ENCODE results near the gene CSAD.
A peak's percentile ranks its signal among the peaks of the same experiment; 100 is the strongest.
"Not testable (repeated sequence)": the region's sequence is repeated elsewhere in the genome, so short reads cannot be mapped to it uniquely, and the experiment has no call there.

CSAD gene

DNA sequence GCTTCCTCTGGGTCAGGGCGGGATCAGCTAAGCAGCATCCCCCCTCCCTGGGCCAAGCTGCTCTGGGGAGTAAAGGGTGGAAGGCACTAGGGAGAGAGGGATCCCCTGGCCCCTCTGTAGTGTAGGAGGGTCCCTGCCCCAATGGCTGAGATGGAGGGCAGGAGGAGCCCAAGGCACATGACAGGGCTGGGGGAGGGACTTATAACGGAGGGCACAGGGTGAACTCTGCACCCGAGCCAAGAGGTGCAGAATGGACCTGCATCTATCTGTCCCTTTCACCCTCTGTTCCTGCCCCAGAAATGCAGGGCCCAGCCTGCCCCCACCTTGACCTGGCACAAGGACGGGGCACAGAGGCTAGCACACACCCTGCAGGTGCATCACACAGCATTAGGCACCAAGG is 30.1 kb upstream of the CSAD start:
- Histone ChIP-seq H3K36me3 (ENCODE audit: control insufficient read depth in 5 of 5, insufficient read depth in 5 of 5, low read length in 5 of 5) (peaks cover 3 to 57% (median 53%) of the 10 kb centered on the region in 5 donors), H3K27ac (ENCODE audit: low read depth, low read length) (no peak overlapping the region), H3K9ac (ENCODE audit: low read length in 5 of 5) (no peak overlapping the region), H3K4me3 (ENCODE audit: low read depth in 1 of 5, low read length in 5 of 5) (no peak overlapping the region), H3K9me3 (ENCODE audit: control insufficient read depth in 5 of 5, low read length in 5 of 5) (no peaks in the 10 kb centered on the region), H3K4me1 (ENCODE audit: control insufficient read depth in 5 of 5, insufficient read depth in 5 of 5, low read length in 5 of 5) (peaks cover 7 to 58% (median 50%) of the 10 kb centered on the region in 5 donors), H3K27me3 (ENCODE audit: control insufficient read depth in 5 of 5, insufficient read depth in 4 of 5, low read length in 5 of 5) (no peaks in the 10 kb centered on the region)

DNA sequence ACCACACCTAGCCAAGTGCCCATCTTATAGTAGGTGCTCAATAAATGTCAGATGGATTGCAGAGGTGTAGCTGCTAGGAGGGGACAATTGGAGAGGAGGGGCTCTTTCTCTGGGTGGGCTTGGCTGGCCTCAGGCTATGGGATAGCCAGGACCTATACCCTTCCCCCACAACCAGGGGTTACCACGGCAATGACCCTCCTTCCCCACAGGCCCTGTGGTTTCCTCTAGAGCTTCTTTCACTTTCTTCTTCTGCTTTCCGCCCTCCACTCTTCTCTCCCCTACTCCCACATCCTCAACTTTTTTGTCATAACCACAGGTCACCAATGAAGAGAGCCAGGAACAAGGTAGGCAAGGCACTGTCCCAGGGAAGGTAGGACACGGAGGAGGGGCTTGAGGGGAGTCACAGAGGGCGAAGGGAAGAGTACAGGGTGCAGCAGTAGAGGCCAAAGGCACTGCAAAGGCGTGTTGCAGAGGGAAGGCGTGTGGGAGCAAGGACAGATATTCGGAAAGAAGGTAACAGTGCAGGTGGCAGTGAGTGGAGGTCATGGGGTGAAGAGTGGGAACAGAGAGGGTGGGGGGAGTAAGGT is 28.2 kb upstream of the CSAD start:
- Histone ChIP-seq H3K4me1 (ENCODE audit: control insufficient read depth in 5 of 5, insufficient read depth in 5 of 5, low read length in 5 of 5) (peaks cover 0 to 43% (median 36%) of the 10 kb centered on the region in 5 donors), H3K9ac (ENCODE audit: low read length in 5 of 5) (peak overlapping the region in 3 of 5 donors; percentile 14 to 59 (median 53)), H3K27ac (ENCODE audit: low read depth, low read length) (no peak overlapping the region), H3K36me3 (ENCODE audit: control insufficient read depth in 5 of 5, insufficient read depth in 5 of 5, low read length in 5 of 5) (peaks cover 3 to 38% (median 35%) of the 10 kb centered on the region in 5 donors), H3K9me3 (ENCODE audit: control insufficient read depth in 5 of 5, low read length in 5 of 5) (no peaks in the 10 kb centered on the region), H3K27me3 (ENCODE audit: control insufficient read depth in 5 of 5, insufficient read depth in 4 of 5, low read length in 5 of 5) (no peaks in the 10 kb centered on the region), H3K4me3 (ENCODE audit: low read depth in 1 of 5, low read length in 5 of 5) (peak overlapping the region in 4 of 5 donors; percentile 6 to 54 (median 32))

DNA sequence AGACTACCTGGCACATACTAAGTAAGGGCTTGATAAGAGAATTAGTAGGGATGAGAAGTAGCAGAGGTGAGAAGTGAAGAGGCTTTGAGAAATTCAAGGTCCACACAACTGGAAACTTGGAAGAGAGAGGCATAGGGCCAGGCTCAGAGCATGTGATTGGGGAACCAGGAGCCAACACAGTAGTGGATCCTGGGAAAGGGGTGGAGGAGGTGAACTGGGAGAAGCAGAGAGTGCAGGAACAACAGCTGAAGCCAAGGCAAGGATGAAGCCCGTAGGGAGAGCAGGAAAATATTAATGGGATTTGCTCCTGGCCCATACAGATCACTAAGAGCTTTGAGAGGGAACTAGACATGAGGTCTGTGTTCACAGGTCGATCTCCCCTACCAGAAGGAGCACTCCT is 27.7 kb upstream of the CSAD start:
- no peak overlapping the region for H3K9ac ChIP-seq (ENCODE audit: low read length in 5 of 5)
- peaks cover 0 to 37% (median 31%) of the 10 kb centered on the region in 5 donors for H3K4me1 ChIP-seq (ENCODE audit: control insufficient read depth in 5 of 5, insufficient read depth in 5 of 5, low read length in 5 of 5)
- H3K36me3 ChIP-seq (ENCODE audit: control insufficient read depth in 5 of 5, insufficient read depth in 5 of 5, low read length in 5 of 5), result peaks cover 3 to 33% (median 31%) of the 10 kb centered on the region in 5 donors
- peak overlapping the region in 1 of 5 donors; percentile 54 for H3K4me3 ChIP-seq (ENCODE audit: low read depth in 1 of 5, low read length in 5 of 5)
- H3K9me3 ChIP-seq (ENCODE audit: control insufficient read depth in 5 of 5, low read length in 5 of 5), result no peaks in the 10 kb centered on the region
- H3K27ac ChIP-seq (ENCODE audit: low read depth, low read length), result no peak overlapping the region
- H3K27me3 ChIP-seq (ENCODE audit: control insufficient read depth in 5 of 5, insufficient read depth in 4 of 5, low read length in 5 of 5), result no peaks in the 10 kb centered on the region

DNA sequence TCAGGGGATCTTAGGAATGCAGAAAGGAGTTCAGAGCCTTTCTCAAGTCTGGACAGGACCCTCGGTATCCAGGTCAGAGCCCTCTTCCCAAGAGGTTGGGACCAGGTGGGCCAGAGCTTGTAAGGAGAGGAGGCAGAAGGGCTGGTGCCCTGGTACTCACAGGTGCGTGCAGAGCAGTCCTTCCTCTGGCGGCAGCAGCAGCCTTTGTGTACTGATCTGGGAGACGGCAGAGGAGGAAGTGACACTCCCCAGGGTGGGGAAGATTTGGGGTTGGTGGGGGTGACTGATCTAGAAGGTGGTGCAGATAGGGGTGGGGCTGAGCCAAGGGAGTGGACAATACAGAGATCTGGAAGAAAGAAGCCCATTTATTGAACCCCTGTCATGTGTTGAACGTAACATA is 26.3 kb upstream of the CSAD start, which contains the start of gene ITGB7:
Gene ITGB7, minus strand, starts transcription at position 210 of the 400 bp plus-strand sequence. CDS start 6,808 bp downstream, outside the sequence.
- peak within 1 kb of the TSS in 1 of 5 donors; percentile 32 for H3K9ac ChIP-seq (ENCODE audit: low read length in 5 of 5)
- H3K36me3 ChIP-seq (ENCODE audit: control insufficient read depth in 5 of 5, insufficient read depth in 5 of 5, low read length in 5 of 5), result peaks cover under 1 to 20% (median 20%) of the 10 kb centered on the region in 5 donors
- peaks cover 0 to 32% (median 26%) of the 10 kb centered on the region in 5 donors for H3K4me1 ChIP-seq (ENCODE audit: control insufficient read depth in 5 of 5, insufficient read depth in 5 of 5, low read length in 5 of 5)
- H3K4me3 ChIP-seq (ENCODE audit: low read depth in 1 of 5, low read length in 5 of 5), result peak within 1 kb of the TSS in 1 of 5 donors; percentile 19
- no peak within 1 kb of the TSS for H3K27ac ChIP-seq (ENCODE audit: low read depth, low read length)
- no peaks in the 10 kb centered on the region for H3K27me3 ChIP-seq (ENCODE audit: control insufficient read depth in 5 of 5, insufficient read depth in 4 of 5, low read length in 5 of 5)
- no peaks in the 10 kb centered on the region for H3K9me3 ChIP-seq (ENCODE audit: control insufficient read depth in 5 of 5, low read length in 5 of 5)

DNA sequence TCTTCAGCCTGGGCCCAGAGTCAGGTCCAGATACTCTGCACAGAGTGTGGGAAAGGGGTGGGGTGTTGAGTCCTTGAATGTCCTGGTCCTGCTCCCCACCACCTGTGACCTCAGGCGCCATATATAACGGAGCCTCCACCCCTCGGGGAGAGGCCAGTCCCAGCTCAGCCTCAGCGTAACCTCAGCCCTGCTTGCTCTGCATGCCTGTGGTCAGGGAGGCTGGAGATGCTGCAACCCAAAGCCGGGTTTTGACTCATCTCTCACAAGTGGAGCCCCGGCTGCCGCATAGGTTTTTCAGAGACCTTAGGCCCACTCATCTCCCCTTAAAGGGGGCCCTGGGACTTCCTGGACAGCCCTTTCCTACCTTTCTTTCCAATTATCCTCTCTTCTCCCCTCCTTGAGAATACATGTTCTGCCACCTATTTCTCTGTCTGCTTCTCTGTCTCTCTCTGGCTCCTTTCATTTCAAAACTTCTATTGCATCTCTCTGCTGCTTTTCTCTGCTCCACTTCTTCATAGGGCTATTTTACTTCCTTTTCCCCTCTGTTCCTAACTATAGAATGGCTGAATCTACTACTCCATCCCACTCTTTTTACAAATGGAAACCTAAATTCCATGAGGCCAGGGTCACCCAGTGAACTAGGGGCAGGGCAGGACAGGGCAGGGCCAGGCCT is 25.2 kb upstream of the CSAD start:
- Histone ChIP-seq H3K9ac (ENCODE audit: low read length in 5 of 5) (peak overlapping the region in 1 of 5 donors; percentile 32), H3K9me3 (ENCODE audit: control insufficient read depth in 5 of 5, low read length in 5 of 5) (no peaks in the 10 kb centered on the region), H3K27me3 (ENCODE audit: control insufficient read depth in 5 of 5, insufficient read depth in 4 of 5, low read length in 5 of 5) (no peaks in the 10 kb centered on the region), H3K27ac (ENCODE audit: low read depth, low read length) (no peak overlapping the region), H3K4me3 (ENCODE audit: low read depth in 1 of 5, low read length in 5 of 5) (no peak overlapping the region), H3K36me3 (ENCODE audit: control insufficient read depth in 5 of 5, insufficient read depth in 5 of 5, low read length in 5 of 5) (peaks cover 0 to 9% (median 9%) of the 10 kb centered on the region in 5 donors), H3K4me1 (ENCODE audit: control insufficient read depth in 5 of 5, insufficient read depth in 5 of 5, low read length in 5 of 5) (peaks cover 0 to 36% (median 28%) of the 10 kb centered on the region in 5 donors)

DNA sequence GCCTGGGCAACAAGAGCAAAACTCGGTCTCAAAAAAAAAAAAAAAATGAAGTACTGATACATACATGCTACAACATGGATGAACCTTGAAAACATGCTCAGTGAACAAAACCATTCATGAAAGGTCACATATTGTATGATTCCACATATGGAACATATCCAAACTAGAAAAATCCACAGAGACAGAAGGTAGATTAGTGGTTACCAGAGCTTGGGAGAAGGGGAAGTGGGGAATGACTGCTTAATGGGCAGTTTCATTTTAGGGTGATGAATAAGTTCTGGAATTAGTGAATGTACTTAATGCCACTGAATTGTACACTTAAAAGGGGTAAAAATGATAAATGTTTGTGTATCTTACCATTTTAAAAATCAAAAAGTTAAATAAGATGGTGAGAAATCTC is 23.6 kb upstream of the CSAD start:
- no peaks in the 10 kb centered on the region for H3K9me3 ChIP-seq (ENCODE audit: control insufficient read depth in 5 of 5, low read length in 5 of 5)
- peaks cover 0 to 44% (median 30%) of the 10 kb centered on the region in 5 donors for H3K4me1 ChIP-seq (ENCODE audit: control insufficient read depth in 5 of 5, insufficient read depth in 5 of 5, low read length in 5 of 5)
- no peaks in the 10 kb centered on the region for H3K27me3 ChIP-seq (ENCODE audit: control insufficient read depth in 5 of 5, insufficient read depth in 4 of 5, low read length in 5 of 5)
- H3K27ac ChIP-seq (ENCODE audit: low read depth, low read length), result no peak overlapping the region
- no peaks in the 10 kb centered on the region for H3K36me3 ChIP-seq (ENCODE audit: control insufficient read depth in 5 of 5, insufficient read depth in 5 of 5, low read length in 5 of 5)
- H3K4me3 ChIP-seq (ENCODE audit: low read depth in 1 of 5, low read length in 5 of 5), result no peak overlapping the region
- H3K9ac ChIP-seq (ENCODE audit: low read length in 5 of 5), result no peak overlapping the region

DNA sequence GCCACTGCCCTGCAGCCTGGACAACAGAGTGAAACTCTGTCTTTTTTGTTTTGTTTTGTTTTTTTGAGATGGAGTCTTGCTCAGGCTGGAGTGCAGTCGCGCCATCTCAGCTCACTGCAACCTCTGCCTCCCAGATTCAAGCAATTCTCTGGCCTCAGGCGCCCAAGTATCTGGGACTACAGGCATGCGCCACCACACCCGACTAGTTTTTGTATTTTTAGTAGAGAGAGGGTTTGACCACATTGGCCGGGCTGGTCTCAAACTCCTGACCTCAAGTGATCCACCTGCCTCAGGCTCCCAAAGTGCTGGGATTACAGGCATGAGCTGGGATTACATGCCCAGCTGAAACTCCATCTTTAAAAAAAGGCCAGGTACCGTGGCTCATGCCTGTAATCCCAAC is 21.6 kb upstream of the CSAD start:
- peaks cover 0 to 40% (median 25%) of the 10 kb centered on the region in 5 donors for H3K4me1 ChIP-seq (ENCODE audit: control insufficient read depth in 5 of 5, insufficient read depth in 5 of 5, low read length in 5 of 5)
- H3K9me3 ChIP-seq (ENCODE audit: control insufficient read depth in 5 of 5, low read length in 5 of 5); H3K9ac ChIP-seq (ENCODE audit: low read length in 5 of 5); H3K27me3 ChIP-seq (ENCODE audit: control insufficient read depth in 5 of 5, insufficient read depth in 4 of 5, low read length in 5 of 5); H3K36me3 ChIP-seq (ENCODE audit: control insufficient read depth in 5 of 5, insufficient read depth in 5 of 5, low read length in 5 of 5); H3K4me3 ChIP-seq (ENCODE audit: low read depth in 1 of 5, low read length in 5 of 5); H3K27ac ChIP-seq (ENCODE audit: low read depth, low read length): not testable (repeated sequence)

DNA sequence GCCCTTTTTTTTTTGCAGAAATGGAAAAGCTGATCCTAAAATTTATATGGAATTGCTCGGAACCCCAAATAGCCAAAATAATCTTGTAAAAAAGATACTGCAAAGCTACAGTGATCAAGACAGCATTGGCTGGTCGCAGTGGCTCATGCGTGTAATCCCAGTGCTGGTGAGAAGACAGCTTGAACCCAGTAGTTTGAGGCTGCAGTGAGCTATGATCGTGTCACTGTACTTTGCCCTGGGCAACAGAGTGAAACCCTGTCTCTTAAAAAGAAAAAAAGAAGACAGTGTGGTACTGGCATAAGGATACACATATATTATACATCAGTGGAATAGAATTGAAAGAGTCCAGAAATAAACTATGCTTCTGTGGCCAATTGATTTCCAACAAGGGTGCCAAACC is 20.9 kb upstream of the CSAD start:
- no peaks in the 10 kb centered on the region for H3K36me3 ChIP-seq (ENCODE audit: control insufficient read depth in 5 of 5, insufficient read depth in 5 of 5, low read length in 5 of 5)
- H3K9me3 ChIP-seq (ENCODE audit: control insufficient read depth in 5 of 5, low read length in 5 of 5), result no peaks in the 10 kb centered on the region
- peaks cover 0 to 39% (median 26%) of the 10 kb centered on the region in 5 donors for H3K4me1 ChIP-seq (ENCODE audit: control insufficient read depth in 5 of 5, insufficient read depth in 5 of 5, low read length in 5 of 5)
- no peaks in the 10 kb centered on the region for H3K27me3 ChIP-seq (ENCODE audit: control insufficient read depth in 5 of 5, insufficient read depth in 4 of 5, low read length in 5 of 5)
- no peak overlapping the region for H3K27ac ChIP-seq (ENCODE audit: low read depth, low read length)
- no peak overlapping the region for H3K9ac ChIP-seq (ENCODE audit: low read length in 5 of 5)
- no peak overlapping the region for H3K4me3 ChIP-seq (ENCODE audit: low read depth in 1 of 5, low read length in 5 of 5)

DNA sequence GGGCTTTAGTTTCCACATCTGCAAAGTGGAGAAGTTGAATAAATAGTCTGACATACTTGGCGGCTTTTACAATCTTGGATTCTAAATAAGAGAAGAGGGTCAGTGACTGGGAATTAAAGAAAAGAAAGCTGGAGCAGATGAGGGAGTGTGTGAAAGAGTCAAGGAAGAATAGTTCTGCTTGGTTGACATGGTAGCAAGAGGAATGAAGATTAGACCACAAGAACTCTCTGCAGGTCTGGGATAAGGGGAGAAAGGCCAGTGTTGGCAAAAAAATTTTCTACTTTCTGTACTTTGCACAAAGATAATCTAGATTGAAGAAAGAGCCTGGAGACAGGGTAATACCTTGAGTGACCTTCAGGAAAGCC is 20.4 kb upstream of the CSAD start:
- no peaks in the 10 kb centered on the region for H3K9me3 ChIP-seq (ENCODE audit: control insufficient read depth in 5 of 5, low read length in 5 of 5)
- H3K27ac ChIP-seq (ENCODE audit: low read depth, low read length), result no peak overlapping the region
- H3K4me3 ChIP-seq (ENCODE audit: low read depth in 1 of 5, low read length in 5 of 5), result no peak overlapping the region
- no peaks in the 10 kb centered on the region for H3K27me3 ChIP-seq (ENCODE audit: control insufficient read depth in 5 of 5, insufficient read depth in 4 of 5, low read length in 5 of 5)
- no peaks in the 10 kb centered on the region for H3K36me3 ChIP-seq (ENCODE audit: control insufficient read depth in 5 of 5, insufficient read depth in 5 of 5, low read length in 5 of 5)
- peaks cover 0 to 34% (median 26%) of the 10 kb centered on the region in 5 donors for H3K4me1 ChIP-seq (ENCODE audit: control insufficient read depth in 5 of 5, insufficient read depth in 5 of 5, low read length in 5 of 5)
- H3K9ac ChIP-seq (ENCODE audit: low read length in 5 of 5), result peak overlapping the region in 1 of 5 donors; percentile 7

DNA sequence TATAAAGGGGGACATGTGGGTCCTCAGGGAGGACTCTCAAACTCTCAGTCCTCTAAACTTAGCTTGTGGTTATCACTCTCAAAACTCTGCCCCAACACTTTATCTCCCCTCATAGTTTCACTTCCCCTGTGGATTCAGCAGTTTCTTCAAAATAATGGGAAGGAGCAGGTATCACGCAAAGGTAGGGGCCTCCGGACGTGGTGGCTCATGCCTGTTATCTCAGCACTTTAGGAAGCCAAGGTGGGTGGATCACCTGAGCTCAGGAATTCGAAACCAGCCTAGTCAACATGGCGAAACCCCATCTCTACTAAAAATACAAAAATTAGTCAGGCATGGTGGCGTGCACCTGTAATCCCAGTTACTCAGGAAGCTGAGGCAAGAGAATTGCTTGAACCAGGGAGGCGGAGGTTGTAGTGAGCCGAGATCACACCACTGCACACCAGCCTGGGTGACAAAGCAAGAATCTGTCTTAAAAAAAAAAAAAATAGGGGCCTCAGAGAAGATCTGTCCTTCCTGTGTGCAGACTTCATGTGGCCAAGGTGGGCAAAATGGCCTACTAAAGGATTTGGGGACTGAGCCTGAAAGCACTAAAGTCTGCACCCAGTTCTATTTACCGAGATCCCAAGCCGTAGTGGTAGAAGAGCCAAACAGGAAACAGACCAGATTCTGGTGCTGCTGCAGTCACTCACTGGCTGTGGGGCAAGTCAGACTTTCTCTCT is 19.9 kb upstream of the CSAD start:
- H3K27ac ChIP-seq (ENCODE audit: low read depth, low read length), result no peak overlapping the region
- no peaks in the 10 kb centered on the region for H3K9me3 ChIP-seq (ENCODE audit: control insufficient read depth in 5 of 5, low read length in 5 of 5)
- H3K27me3 ChIP-seq (ENCODE audit: control insufficient read depth in 5 of 5, insufficient read depth in 4 of 5, low read length in 5 of 5), result no peaks in the 10 kb centered on the region
- H3K9ac ChIP-seq (ENCODE audit: low read length in 5 of 5), result peak overlapping the region in 1 of 5 donors; percentile 7
- H3K36me3 ChIP-seq (ENCODE audit: control insufficient read depth in 5 of 5, insufficient read depth in 5 of 5, low read length in 5 of 5), result no peaks in the 10 kb centered on the region
- peaks cover 0 to 29% (median 20%) of the 10 kb centered on the region in 5 donors for H3K4me1 ChIP-seq (ENCODE audit: control insufficient read depth in 5 of 5, insufficient read depth in 5 of 5, low read length in 5 of 5)
- no peak overlapping the region for H3K4me3 ChIP-seq (ENCODE audit: low read depth in 1 of 5, low read length in 5 of 5)

Data from subcutaneous abdominal adipose tissue (tissue), 5 donors.